NCI-H446 treated with DMSO at 0.1 percent for 48 hours (cell line): ENCODE results near the gene PERCC1.

Experiments
- DNase-seq: peaks from one replicate; lab custom pipeline; 2025; lab: John Stamatoyannopoulos, UW

The PERCC1 gene

DNA sequence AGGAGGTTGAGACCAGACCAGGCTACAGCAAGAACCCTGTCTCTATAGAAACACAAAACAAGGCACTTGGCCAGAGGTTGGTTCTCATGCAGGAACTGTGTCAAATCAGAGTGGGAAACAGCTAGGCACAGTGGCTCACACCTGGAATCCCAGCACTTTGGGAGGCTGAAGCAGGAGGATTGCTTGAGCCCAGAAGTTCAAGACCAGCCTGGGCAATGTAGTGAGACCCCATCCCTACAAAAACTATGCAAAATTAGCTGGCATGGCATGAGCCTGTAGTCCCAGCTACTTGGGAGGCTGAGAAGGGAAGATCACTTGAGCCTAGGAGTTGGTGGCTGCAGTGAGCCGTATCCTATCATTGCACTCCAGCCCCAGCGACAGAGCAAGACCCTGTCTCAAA, 18.0 kb upstream of the PERCC1 start:
- no peak for DNase-seq

DNA sequence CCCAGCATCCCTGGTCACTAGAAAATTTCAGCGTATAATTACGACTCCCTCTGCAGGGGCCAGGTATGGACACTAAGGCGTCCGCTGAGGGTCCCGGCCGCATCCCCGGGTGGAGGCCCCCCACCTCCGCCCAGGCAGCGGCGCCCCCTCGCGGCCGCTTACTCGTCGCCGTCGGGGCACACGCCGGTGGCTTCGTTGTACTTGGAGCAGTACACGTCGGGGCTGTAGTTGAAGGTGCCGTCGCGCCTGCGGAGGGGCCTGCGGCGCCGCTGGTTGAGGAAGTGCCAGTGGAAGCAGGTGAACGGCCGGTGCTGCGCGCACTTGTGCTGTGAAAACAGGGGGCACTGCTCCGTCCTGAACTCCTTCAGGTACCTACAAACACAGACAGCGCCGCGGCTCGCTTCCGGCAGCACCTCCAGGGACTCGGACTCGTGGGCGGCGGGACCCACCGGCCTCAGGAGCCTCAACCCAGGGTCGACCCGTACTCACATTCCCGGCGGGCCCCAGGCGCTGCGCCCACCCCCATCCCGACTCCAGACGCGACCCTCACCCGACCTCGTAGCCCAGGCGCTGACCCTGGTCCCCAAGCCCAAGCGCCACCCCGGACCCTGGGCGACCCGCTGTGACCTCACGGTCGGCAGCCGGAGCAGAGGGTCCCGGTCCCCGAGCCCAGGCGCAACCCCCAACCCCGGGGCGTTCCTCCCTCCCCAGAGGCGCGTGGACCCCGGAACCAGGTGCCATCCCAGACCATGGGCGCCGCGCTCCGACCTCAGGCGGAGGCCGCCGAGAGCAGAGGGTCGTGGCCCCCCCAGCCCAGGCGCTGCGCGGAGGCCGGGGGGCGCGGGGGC, 17.0 kb upstream of the PERCC1 start:
- DNase-seq, result no peak

DNA sequence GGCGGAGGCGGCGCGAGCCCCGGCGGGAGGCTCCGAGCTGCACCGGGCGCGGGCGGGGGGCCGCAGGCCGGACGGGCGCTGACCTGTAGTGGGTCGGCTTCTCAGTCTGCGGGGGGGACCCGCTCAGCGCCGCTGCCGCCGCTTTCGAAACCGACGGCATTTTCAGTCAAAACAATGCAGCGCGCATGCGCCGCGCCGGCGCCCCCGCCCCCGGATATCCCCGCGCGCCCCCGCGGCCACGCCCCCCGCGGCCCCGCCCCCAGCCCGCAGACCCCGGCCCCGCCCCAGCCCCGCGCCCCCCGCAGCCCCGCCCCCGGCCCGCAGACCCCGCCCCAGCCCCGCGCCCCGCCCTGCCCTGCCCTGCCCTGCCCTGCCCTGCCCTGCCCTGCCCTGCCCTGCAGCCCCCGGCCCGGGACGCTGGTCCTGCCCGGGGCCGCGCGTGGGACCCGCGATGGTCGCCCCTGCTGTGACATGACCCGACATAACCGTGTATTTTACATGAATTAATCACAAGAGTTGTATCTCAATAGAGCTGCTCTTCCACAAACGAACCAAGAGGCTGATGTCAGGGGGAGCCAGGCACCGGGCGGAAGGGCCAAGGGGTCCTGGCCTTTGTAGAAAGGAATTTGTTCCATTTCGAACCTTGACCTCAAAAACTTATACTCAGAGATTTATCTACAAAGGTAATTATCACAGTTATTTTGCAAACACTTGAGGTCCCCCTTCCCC, 16.2 kb upstream of the PERCC1 start, which contains the start of gene UNKL:
Gene UNKL (minus strand): TSS at position 173 of the 729 bp plus-strand sequence. CDS start 13 bp downstream, at position 160.
- DNase-seq, result no peak

DNA sequence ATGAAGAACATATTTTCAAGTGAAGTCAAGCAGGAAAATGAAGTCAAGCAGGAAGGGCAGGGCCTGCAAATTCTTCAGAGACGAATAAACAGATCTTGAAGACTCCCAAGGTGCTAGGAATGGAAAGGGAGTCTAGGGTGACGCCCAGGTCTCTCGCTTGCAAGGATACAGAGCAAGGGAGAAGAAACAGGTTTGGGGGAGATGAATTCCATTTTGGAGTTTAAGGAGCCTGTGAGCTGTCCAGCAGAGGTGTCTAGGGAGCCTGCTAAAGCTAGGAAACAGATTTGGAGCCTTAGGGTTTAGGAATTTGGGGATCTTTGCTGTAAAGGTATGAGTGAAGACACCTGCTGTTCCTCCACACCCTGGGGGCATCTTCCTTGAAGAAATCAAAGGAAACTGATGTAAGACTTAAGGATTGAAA, 14.3 kb upstream of the PERCC1 start:
- no peak for DNase-seq

DNA sequence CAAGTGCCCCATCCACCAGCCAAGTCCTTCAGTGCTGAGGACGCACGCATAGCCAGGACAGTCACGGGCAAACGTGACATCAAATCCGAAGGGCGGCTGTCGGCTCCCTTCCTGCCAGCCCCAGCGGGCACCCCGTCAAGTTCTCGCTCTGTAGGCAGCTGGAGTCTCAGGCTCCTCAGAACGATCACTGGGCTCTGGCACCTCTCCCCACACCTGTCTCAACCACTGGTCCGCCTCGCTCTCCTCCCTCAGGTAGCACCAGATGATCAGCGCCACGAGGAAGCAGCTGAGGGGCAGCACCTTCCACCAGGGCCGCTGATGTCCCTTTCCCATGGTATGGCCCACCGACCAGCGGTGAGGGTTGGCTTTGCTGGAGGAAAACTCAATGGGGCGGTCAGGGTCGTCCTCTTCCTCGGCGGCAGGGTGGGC, 10.8 kb upstream of the PERCC1 start:
- no peak for DNase-seq

DNA sequence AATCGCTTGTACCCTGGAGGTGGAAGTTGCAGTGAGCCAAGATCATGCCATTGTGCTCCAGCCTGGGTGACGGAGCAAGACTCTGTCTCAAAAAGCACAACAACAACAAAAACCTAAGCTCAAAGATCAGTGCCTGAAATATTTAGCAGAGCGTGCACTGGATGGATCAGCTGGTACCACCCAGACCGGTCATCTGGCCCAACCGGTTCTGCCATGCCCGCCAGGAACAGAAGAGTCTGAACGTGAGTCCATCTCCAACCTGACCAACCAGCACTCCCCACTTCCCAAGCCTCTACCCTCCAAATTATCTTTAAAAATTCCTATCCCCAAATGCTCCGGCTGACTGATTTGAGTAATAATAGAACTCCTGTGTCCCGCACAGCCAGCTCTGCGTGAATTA, 8.8 kb upstream of the PERCC1 start:
- DNase-seq, result no peak

DNA sequence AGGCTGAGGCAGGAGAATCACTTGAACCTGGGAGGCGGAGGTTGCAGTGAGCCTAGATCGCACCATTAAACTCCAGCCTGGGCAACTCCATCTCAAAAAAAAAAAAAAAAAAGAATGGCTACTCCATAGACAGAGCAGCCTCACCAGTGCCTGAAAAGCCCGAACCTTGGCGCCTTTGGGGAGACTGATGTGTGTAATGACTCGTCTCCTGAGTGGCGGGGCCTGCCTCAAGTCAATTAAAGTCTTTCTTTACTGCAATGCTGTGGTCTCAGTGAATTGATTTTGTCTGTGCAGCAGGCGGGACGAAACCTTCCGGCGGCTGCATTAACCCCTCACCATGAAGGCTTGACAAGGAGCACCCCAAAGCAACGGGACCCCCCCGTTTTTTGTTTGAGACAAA, 6.8 kb upstream of the PERCC1 start:
- no peak for DNase-seq

DNA sequence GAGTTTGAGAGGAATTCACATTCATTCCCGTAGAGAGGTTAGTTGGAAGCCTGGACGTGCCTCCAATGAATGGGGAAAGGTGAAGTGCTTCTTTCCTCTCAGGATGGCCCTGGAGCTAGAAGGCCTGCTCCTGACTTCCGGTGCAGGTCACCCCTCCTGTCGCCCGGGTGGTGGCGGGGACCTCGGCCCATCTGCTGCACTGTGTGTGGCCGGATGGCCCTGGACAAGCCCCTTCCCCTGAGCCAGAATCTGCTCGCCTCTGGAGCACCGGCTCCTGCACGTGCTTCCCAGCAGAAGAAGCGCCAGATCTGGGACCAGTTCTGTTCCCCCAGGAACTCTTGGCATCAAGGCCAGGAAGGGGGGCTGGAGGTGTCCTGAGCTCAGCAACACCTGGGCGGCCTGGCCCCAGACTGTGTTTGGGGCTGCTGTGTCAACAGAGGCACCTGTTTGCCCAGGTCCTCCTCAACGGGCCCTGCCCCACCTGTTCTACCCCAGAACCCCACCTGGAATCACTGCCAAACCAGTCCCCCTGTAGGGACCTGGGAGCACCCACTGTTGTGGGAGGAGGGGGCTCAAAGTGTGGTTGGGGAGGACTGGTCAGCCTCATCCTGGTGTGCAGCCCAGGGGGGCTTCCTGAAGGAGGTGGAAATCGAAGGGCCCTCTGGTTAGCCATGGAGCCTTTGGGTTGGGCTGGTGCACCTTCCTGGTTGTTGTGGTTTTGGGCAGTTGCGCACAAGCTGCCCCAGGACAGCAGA, 5.1 kb upstream of the PERCC1 start:
- no peak for DNase-seq

DNA sequence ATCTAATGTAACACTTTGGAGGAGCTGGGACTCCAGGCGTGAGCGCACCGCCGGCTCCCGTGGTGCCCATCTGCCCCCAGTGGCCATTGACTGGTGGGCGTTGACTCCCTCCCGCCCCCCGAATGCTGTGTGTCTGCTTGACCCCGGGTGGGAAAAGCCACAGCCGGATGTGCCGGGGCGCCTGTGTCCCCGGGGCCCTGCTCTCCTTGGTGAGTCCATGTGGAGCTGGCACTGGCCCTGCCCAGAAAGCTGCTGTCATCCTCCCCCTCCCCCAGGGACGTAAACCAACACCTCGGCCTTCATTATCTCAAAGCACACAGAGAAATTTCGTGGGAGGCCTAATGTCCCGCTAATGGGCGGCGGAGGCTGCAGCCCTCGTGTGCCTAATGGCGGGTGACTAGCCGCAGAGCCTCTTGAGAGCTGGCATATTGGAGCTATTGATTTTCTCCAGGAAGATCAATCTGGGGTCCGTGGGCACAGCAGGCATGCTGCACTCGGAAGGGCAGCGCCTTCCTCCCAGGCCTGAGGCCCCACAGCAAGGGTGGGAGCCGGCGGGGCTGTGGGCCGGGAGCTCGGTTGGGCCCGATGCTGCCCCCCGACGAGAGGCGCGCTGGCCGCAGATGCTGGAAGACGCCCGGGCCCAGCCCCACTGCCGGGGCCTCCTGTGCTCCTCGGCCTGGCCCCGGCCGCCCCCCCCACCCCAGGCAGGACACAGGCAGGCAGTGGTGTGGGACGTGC, 4.0 kb upstream of the PERCC1 start:
- DNase-seq, result no peak

DNA sequence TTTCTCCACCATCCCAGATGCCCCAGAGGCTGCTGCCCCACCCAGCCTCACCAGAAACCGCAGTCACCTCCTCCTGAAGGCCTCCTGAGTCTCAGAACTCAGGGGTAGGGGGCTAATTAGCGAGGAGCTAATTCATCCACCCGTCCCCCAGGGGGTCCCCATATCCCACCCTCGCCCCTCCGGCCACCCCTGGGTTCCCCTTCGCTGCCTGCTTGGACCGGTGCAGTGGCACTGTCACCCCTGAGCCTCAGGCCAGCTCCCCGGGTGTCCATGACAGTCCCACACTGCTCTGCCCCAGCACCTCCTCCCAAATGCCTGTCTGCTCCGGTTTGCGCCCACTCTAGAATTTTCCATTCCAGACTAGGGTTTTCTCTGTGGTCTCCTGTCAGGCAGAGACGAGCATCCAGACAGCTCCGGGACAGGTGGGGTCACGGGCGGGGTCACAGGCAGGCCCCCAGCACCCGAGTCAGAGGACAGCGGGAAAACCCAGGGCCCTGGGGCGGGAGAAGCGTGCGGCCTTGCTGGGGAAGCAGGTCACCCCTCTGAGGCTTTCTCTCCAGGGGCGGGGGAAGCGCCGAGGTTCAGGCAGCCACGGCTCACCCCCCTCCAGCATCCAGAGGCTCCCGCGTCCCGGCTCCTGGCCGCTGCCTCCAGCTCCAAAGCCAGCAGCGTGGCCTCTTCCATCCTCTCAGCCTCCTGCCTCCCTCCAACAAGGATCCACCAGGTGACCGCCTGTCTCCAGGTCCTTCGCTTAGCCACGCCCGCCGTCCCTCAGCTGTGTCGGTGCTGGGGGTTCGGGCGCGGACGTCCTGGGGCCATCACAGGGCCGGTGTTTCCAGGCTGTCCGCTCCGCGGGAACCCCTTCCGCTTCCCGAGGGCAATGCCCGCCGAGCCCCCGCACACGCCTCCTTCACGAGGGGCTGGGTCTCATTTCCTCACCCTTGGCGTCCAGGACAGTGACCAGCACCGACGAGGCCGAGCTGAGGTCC, 3.1 kb upstream of the PERCC1 start:
- DNase-seq, result no peak

DNA sequence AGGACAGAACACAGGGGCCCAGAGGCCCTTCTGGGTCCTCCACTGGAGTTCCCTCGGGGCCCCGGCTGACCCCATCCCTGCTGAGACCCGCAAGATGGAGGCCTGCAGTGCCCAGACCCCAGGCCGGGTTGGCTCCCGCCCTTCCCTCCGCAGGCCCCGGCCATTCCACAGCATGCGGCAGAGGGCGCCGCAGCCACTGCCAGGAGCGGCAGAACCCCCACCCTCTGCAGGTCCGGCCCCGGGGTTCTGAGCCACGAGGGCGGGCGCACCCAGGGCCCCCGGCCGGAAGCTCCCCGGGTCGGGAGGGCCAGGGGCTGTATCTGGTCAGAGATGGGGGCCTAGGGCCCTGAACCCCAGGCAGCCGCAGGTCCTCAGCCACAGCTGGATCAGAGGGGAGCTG, 2.4 kb upstream of the PERCC1 start:
- DNase-seq, result no peak

DNA sequence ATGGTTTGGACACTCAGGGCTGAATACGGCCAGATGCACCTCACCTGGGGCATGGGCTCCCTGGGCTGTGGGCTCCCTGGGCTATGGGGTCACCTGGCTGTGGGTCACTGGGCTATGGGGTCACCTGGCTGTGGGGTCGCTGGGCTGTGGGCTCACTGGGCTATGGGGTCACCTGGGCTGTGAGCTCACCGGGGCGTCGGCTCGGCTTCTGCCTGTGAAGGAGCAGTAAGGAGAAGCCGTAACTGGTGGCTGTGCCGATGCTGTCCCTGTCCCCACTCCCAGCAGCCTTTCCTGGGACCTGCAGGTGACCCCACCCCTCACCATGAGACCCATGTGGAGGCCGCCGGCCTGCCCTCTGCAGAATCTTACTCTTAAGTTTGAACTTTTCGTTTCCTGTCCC, 1.9 kb upstream of the PERCC1 start:
- DNase-seq, result no peak

DNA sequence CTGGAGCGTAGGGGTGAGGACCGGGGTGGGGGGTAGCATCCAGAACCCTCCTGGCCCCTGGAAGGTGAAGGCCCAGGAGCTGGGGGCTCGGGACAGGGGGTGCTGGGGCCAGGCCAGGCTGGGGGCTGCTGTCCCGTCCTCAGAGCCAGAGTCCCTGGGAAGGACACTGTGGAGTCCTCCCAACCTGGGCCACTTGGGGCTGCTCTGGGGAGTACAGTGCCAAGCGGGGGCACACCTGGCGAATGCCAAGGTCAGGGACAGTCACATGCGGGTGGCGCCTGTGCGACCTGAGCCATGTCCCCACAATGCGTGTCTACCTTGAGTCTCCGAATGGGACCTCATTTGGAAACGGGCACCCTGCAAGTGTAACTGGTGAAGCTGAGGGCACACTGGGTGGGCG, 1.2 kb upstream of the PERCC1 start:
- no peak for DNase-seq

DNA sequence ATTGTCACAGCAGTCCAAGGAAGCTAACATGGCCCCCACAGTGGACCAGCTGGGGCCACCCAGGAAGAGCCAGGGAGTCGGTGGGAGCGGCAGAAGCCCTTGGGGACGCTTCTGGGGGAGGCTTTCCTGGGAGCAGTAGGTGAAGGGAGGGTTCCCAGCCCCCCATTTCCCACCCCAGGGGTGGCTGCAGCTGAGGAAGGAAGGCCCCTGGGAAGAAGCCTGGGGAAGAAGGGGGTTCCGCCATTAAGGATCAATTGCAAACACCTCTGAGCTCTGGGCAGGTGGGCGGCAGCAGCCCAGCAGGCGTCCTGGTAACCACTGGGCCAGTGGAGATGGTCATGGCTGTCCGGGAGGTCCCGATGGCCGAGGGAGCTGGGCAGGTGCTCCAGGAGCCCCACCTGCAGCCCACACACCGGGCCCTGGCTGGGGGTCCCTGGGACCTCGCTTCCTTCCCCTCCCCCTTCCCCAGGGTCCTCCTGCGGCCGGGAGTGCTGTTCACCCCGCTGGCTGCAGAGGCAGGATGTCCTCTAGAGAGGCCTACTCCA, 592 bp upstream of the PERCC1 start:
- no peak for DNase-seq

DNA sequence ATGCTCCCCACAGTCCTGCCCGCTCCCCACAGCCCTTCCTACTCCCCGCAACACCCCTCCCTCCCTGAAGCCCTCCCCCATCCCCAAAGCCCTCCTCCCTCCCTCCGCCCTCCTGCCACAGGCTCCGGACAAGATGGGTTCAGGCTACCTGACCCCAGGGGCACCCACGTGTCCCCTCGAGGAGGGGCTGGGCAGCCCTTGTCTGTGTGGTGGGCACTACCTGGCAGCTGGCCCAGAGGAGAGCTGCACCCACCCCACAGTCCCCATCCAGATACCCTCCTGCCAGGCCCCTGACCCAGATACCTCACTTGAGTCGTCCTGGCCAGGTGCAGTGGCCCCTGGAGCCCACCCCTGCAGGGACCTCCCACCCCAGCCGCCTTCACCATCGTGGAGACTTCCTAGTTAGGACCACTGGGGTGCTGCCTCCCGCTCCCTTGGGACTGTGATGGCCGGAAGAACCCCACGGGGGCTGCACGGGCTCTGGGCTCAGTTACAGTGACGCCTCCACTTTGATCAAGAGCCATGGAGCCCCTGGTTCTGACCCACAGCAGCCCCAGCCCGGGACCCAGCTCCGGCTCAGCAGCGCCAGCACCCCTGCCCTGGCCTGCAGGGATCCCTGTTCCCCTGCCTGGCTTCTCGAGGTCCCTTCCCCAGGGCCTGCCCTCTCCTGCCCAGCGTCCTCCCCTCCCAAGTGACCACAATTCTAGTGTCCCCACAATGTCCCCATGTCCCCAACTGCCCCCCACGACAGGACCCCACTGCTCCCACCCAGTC, 806 bp downstream of the PERCC1 start:
- DNase-seq, result no peak

DNA sequence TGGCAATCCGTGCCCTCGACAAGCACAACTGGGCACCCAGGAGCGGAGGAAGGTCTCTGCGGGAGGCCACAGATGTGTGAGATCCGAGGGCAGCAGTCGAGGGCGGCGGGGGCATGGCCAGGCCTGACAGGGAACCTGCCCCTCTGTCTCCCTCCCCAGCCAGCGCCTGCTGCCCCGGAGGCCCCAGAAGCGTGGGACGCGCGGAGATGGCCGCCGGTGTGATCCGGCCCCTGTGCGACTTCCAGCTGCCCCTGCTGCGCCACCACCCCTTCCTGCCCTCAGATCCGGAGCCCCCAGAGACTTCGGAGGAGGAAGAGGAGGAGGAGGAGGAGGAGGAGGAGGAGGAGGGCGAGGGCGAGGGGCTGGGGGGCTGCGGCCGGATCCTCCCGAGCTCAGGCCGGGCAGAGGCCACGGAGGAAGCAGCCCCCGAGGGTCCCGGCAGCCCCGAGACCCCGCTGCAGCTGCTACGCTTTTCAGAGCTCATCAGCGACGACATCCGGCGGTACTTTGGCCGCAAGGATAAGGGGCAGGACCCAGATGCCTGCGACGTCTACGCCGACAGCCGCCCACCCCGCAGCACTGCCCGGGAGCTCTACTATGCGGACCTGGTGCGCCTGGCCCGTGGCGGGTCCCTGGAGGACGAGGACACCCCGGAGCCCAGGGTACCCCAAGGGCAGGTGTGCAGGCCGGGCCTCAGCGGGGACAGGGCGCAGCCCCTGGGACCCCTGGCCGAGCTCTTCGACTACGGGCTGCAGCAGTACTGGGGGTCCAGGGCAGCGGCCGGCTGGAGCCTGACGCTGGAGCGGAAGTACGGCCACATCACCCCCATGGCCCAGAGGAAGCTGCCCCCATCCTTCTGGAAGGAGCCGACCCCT, 1.7 kb downstream of the PERCC1 start:
- no peak for DNase-seq

DNA sequence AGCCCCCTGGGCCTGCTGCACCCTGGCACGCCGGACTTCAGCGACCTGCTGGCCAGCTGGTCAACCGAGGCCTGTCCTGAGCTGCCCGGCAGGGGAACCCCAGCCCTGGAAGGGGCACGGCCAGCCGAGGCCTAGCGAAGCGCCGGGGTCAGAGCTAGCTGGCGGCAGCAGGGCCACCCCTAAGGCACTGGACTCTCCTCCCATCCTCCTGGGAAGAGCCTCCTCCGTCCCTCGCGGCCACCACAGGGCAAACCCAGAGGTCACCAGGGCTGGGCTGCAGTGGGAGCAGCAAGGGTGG, 2.3 kb downstream of the PERCC1 start:
- no peak for DNase-seq

DNA sequence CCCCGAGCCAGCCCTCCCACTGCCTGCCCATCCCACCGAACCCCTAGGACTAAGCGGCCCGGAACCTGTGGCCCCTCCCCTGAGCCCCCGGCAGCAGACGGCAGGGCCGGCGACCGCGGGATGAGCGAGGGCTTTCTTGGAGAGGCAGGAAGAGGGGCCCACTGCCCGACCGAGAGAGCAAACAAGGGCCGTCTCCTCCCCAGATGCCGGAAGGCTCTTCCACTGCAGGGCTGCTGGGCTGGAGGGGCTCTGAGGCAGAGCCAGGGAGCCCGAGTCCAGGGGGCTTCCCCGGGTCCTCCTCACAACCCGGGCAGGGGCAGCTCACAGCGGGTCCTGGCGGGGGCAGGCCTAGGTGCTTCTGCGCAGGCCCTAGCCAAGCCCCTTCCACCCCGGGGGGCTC, 2.9 kb downstream of the PERCC1 start:
- no peak for DNase-seq
